NCI-H82 (cell line): ENCODE data around the gene EFNA5.

Experiments used
- DNase-seq: peaks from one replicate; lab custom pipeline; 2025; lab: John Stamatoyannopoulos, UW

EFNA5 gene

GRCh38 chr5:107672211-107673038, 1.7 kb upstream of the EFNA5 start:
- peak; percentile 97 for DNase-seq

- peak; percentile 72 for DNase-seq
Measured at GRCh38 chr5:107671742-107672210, 1.0 kb upstream of the EFNA5 start.

- peak; percentile 66 for DNase-seq
Measured at GRCh38 chr5:107670087-107670931, 428 bp downstream of the EFNA5 start.

GRCh38 chr5:107669096-107670031, 1.4 kb downstream of the EFNA5 start:
- DNase-seq, result peak; percentile 40

- no peak for DNase-seq
Measured at GRCh38 chr5:107668154-107669095, 2.3 kb downstream of the EFNA5 start.

- DNase-seq, result no peak
Measured at GRCh38 chr5:107666051-107666655, 4.6 kb downstream of the EFNA5 start.

- no peak for DNase-seq
Measured at GRCh38 chr5:107665036-107665570, 5.6 kb downstream of the EFNA5 start.

GRCh38 chr5:107663697-107664096, 7.0 kb downstream of the EFNA5 start:
- no peak for DNase-seq

- DNase-seq, result no peak
Measured at GRCh38 chr5:107661650-107662044, 9.1 kb downstream of the EFNA5 start.

- no peak for DNase-seq
Measured at GRCh38 chr5:107661038-107661649, 9.6 kb downstream of the EFNA5 start.

GRCh38 chr5:107658528-107658927, 12.2 kb downstream of the EFNA5 start:
- DNase-seq, result no peak

GRCh38 chr5:107655831-107656230, 14.9 kb downstream of the EFNA5 start:
- DNase-seq, result no peak

GRCh38 chr5:107654827-107655226, 15.9 kb downstream of the EFNA5 start:
- DNase-seq, result no peak

GRCh38 chr5:107653685-107654084, 17.1 kb downstream of the EFNA5 start:
- DNase-seq, result peak; percentile 33

- DNase-seq, result no peak
Measured at GRCh38 chr5:107652839-107653607, 17.7 kb downstream of the EFNA5 start.

GRCh38 chr5:107652408-107652807, 18.3 kb downstream of the EFNA5 start:
- no peak for DNase-seq

GRCh38 chr5:107651325-107651724, 19.4 kb downstream of the EFNA5 start:
- DNase-seq, result no peak

GRCh38 chr5:107646418-107646817, 24.3 kb downstream of the EFNA5 start:
- no peak for DNase-seq

- no peak for DNase-seq
Measured at GRCh38 chr5:107640568-107640967, 30.2 kb downstream of the EFNA5 start.
